Dermis blood vessel endothelial cell (primary cell): Measurements from ENCODE around the gene VTA1. TPM values are rescaled to one million over a fixed set of nuclear protein-coding genes. Genes with fewer than 3 reads are reported as not detected.
"Not testable (repeated sequence)": the region's sequence is repeated elsewhere in the genome, so short reads cannot be mapped to it uniquely, and the experiment has no call there.

Source experiments
- DNase-seq: peaks from one replicate; pipeline ENCODE4 v3.0.0; 2010
- total RNA-seq: library from RNA; depleted of rRNA; stranded (reverse); fragments of >200 nt; gene quantifications from 2 replicates; pipeline ENCODE4 v1.2.3, GENCODE V29; 2014

The VTA1 gene
- total RNA-seq, 1 donor from 2014 or later: 28.2 TPM

- not testable (repeated sequence) for DNase-seq
Observed at GRCh38 chr6:142229518-142230270, 82.6 kb downstream of the VTA1 start.

DNA sequence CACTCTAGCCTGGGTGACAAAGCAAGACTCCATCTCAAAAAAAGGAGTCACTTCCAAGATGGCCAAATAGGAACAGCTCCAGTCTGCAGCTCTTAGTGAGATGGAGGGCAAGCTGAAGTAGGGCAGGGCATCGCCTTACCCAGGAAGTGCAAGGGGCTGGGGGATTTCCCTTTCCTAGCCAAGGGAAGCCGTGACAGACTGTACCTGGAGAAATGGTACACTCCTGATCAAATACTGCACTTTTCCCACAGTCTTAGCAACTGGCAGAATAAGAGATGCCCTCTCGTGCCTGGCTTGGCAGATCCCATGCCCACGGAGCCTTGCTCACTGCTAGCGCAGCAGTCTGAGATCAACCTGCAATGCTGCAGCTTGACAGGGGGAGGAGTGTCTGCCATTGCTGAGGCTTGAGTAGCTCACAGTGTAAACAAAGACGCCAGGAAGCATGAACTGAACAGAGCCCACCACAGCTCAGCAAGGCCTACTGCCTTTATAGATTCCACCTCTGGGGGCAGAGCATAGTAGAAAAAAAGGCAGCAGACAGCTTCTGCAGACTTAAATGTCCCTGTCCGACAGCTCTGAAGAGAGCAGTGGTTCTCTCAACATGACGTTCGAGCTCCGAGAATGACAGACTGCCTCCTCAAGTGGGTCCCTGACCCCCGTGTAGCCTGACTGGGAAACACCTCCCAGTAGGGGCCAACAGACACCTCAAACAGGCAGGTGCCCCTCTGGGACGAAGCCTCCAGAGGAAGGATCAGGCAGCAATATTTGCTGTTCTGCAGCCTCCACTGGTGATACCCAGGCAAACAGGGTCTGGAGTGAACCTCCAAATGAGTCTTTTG is 85.4 kb downstream of the VTA1 start:
- DNase-seq: peak; percentile 88

DNA sequence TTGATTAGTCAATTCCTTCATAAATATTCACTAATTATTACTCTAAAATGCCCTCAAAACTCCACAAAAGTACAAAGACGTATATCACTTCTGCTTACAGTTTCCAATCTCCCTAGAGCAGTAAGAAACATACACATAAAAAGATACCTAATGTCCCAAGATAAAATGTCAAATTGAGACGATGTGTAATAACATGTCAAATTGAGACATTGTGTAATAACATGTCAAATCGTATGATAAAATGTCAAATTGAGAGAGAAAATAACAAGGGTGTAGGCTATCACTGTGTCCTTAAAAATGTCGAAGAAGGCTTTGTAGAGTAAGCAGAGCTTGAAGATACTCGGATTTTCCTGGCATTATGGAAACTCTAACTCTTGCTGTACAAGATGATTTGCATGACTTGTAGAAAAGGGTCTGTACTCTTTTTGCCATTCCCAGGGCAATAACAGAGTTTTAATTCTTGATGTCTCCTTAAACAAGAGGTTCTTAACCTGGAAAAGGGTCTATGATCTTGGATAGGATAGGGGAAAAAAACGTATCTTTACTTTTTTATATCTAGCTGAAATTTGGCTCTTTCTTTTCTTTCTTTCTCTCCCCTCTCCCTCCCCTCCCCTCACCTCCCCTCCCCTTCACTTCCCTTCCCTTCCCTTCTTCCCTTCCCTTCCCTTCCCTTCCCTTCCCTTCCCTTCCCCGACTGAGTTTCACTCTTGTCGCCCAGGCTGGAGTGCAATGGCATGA is 87.1 kb downstream of the VTA1 start:
- no peak for DNase-seq

- DNase-seq: no peak
Observed at GRCh38 chr6:142235272-142235671, 88.2 kb downstream of the VTA1 start.

DNA sequence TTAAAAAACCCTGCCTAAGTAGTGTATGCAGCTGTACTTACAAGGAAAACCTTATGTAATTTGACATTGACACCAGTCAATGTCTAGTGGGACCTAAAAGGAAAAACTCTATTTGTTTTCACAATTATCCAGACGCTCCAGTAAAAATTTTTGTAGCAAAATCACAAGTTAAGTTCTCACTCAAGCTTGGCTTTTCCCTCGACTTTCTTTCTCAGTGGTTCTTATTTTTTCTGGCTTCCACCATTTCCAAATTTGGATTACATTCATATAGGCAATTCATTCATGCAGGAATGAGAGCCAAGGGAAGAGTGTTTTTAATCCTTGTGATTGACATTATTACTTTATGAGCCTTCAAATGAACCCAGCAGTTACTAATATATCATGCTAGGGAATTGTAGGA is 88.7 kb downstream of the VTA1 start:
- DNase-seq: no peak

DNA sequence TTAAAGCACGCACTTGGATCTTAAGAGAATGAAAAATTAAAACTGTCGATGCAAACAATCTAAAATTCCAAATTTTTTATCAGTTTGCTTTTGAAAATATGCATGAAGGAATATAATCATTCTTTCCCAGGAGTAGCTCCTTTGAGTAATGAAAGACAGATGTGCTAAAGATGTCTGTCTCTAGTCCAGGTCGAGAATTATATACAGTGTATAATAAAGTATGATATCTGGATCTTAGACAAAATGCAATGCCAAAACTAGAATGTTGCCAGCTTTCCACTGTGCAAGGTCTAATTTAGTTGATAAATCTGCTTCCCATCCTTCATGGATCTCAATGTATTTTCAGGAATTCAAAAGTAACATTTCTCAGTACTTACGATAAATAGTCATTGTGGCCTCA is 89.6 kb downstream of the VTA1 start:
- no peak for DNase-seq

- DNase-seq: no peak
Observed at GRCh38 chr6:142238881-142239280, 91.8 kb downstream of the VTA1 start.

DNA sequence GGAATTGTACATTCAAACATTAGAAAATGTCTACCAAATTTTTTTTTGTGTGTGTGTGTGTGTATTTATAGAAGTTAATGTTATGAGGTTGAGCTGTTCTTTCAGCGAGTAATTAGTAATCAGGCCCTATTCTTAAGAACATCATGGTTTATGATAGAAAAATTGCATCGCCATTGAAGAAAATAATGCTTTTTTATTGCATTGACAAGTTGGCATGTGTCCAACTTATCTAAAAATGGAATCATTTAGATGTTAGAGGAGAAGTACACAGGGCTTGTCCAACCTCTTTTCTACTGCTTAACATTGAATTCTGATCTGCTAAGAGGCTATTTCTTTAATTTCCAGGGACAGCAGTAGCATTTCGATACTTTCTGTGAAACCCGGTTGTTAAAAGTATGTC is 93.1 kb downstream of the VTA1 start:
- no peak for DNase-seq

DNA sequence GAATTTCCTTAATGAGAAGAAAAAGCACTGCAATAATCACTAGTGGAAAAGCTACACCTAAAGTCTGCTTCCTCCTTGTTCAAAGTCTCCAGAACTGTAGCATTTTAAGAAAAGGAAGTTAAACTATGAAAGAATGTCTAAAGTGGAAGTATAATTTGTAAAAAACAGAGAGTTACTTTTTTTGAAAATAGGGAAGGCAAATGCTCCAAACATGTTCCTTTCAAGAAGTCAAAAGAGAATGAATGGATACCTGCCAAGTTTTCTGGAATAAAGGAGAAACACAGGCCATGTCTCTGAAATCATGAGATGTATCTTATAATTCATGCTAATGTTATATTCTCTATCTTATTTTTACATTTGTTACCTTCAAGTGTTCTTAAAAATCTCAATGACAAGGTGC is 94.0 kb downstream of the VTA1 start:
- DNase-seq: no peak

GRCh38 chr6:142242269-142242668 is 95.2 kb downstream of the VTA1 start:
- DNase-seq: no peak

DNA sequence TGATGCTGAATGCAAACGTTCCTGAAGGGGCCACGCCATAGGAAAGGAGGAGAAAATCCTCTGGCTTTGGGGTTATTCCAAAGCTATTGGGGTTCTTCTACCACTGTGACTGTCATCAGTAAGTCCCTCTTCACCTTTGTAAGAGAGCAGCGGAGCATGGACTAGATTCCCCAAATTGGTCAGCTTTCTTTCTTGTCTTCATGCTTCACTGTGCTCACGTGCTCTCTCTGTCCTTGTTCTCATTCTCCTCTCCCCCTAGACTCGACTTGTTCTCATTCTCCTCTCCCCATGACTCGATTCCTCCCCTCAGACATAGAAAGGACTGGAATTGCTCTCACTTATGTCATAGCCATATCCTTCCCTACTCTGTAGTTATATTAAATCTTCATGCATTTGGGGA is 99.9 kb downstream of the VTA1 start:
- no peak for DNase-seq

- DNase-seq: no peak
Observed at GRCh38 chr6:142249266-142249665, 102.2 kb downstream of the VTA1 start.

- no peak for DNase-seq
Observed at GRCh38 chr6:142251930-142252445, 104.9 kb downstream of the VTA1 start.

GRCh38 chr6:142254513-142254912 is 107.5 kb downstream of the VTA1 start:
- DNase-seq: no peak

GRCh38 chr6:142255785-142256184 is 108.7 kb downstream of the VTA1 start:
- DNase-seq: peak; percentile 5

DNA sequence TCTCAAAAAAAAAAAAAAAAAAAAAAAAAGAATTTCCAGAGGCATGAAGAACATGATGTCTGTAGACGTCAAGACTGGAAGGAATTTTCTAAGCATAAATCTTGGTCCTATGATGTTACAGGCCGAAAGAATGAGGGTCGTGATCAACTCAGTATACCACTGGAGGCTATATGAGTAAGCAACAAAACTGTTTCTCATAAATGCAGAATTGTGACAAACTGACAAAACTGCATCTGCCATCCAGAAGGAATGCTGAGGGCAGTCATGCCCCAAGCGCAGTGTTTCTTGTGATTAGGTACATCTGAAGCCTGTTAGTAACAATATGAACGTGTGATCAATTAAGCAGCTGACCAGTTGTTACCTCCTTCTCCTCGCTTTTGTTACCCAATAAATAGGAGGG is 111.2 kb downstream of the VTA1 start:
- DNase-seq: no peak

DNA sequence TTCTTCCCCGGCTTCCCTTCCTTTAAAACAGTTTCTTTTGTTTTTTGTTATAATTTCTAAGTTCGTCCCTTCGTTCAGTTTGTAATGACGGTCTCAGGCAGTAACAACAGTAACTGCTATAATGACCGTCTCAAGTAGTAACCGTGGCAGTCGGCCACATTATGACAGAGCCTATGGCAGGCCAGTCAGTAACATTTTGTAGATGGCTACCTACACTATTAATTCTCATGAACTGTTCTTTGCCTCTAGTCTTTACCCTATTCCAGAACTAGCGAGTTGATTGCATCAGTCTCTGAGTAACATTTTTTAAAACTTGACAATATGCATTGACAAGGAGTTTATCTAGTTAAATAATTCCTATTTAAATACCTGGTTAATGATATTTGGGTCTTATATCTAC is 111.7 kb downstream of the VTA1 start:
- DNase-seq: no peak

DNA sequence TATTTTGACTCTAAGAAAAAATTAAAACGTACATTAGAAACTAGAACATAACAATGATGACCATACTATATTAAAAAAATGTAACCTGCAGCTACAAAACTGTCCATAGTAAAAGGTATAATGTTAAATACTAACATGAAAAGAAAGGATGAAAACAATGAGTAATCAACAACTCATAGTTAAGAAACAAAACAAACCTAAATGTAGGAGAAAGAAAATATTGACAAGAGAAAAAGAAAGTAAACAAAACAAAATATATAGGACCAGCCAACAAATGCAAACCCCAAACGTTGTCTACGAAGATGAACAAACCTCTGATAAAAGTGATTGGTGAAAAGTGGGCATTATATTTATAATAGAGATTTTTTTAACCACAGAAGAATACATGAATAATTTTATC is 113.7 kb downstream of the VTA1 start:
- no peak for DNase-seq

GRCh38 chr6:142262231-142262630 is 115.2 kb downstream of the VTA1 start:
- no peak for DNase-seq

DNA sequence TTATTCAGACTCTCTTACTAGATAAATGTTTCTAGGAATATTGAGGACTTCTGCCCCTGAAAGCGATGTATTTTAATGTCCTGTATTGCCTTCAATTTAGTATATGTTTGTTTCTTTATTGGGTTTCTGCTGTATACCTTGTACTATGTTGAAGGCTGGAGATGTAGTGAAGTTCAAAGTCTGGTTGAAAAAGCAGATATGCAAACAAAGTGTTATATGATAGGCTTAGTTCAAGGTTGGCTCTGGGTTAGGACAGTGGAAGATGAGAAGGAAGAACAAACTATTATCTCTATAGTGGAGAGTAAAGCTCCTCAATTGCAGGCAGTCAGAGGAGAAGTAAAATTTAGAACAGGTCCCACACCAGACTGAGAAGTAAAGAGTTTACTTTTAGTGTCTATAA is 118.4 kb downstream of the VTA1 start:
- DNase-seq: no peak

DNA sequence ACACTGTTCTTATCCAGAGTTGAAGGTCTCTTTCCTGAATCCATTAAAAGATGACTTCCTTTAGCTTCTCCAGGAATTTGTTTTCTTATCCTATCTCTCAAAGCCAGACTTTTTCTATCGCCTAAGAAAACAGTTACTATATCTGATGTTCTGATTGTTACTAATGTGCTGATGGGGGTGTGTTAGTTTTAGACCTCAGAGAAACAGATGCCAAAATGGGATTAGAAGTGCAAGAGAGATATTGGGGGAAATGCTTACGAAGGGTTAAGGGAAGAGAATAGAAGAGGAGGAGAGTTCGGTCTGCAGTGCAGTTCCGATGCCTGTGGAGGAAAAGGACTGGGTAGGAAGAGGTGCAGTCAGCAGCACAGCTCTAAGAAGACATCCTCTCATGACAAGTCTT is 119.0 kb downstream of the VTA1 start:
- no peak for DNase-seq

DNA sequence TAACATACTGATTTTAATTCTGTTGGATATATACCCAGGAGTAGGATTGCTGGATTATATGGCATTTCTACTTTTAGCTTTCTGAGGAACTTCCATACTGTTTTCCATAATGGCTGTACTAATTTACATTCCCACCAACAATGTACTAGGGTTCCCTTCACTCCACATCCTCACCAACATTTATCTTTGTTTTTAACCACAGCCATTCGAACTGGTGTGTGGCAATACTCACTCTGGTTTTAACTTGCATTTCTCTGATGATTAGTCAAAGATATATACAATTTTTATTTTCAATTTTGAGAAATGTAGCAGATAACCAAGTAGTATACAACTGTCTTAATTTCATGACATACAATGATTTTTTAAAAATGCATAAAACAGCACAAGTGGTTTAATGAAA is 124.4 kb downstream of the VTA1 start:
- no peak for DNase-seq
